ENCODE data around the gene FLT1.

FLT1 gene

GRCh38 chr13:28306325-28306724 is 188.6 kb downstream of the FLT1 start:
- Histone ChIP-seq H3K4me1 (ENCODE audit: control insufficient read depth, insufficient read depth, low read length) (no peaks in the 10 kb centered on the region), H3K9me3 (ENCODE audit: control insufficient read depth, insufficient read depth, low read depth, low read length) (no peaks in the 10 kb centered on the region), H3K36me3 (ENCODE audit: control insufficient read depth in 2 of 2, insufficient read depth in 1 of 2, low read length in 2 of 2) (peaks cover 0 to 7% of the 10 kb centered on the region in 2 experiments; a peak in 1 of 3 replicates), H3K4me3 (ENCODE audit: low read depth, low read length) (no peak overlapping the region), H3K27ac (ENCODE audit: extremely low read depth, low read depth, low read length) (no peak overlapping the region)
- CTCF ChIA-PET: no interaction called here
- no peak for TF ChIP-seq GLI2 (tag by site-specific recombination; IDR thresholded peaks at IDR 0.05; ENCODE audit: borderline replicate concordance, low read depth)
- TF ChIP-seq GLI4 (tag by site-specific recombination; IDR thresholded peaks at IDR 0.05): no peak
- no peak for TF ChIP-seq ZSCAN23 (tag by site-specific recombination; IDR thresholded peaks at IDR 0.05)
- TF ChIP-seq ZNF404 (tag by site-specific recombination; IDR thresholded peaks at IDR 0.05): no peak
- no peak for TF ChIP-seq ZNF211 (tag by site-specific recombination; IDR thresholded peaks at IDR 0.05; ENCODE audit: low read depth)
- TF ChIP-seq ZNF549 (tag by site-specific recombination; IDR thresholded peaks at IDR 0.05): no peak
- TF ChIP-seq SALL2 (tag by site-specific recombination; IDR thresholded peaks at IDR 0.05; ENCODE audit: borderline replicate concordance): no peak
- no peak for TF ChIP-seq BCL6B (tag by site-specific recombination; IDR thresholded peaks at IDR 0.05)
- TF ChIP-seq ZNF624 (tag by site-specific recombination; IDR thresholded peaks at IDR 0.05): no peak
- TF ChIP-seq ZNF560 (tag by site-specific recombination; IDR thresholded peaks at IDR 0.05; ENCODE audit: borderline replicate concordance): no peak
- no peak for TF ChIP-seq AEBP2 (tag by site-specific recombination; IDR thresholded peaks at IDR 0.05; ENCODE audit: borderline replicate concordance)
- no peak for TF ChIP-seq BCL11B (tag by site-specific recombination; IDR thresholded peaks at IDR 0.05; ENCODE audit: low read depth)
- TF ChIP-seq ZNF132 (tag by site-specific recombination; IDR thresholded peaks at IDR 0.05; ENCODE audit: borderline replicate concordance): no peak
- TF ChIP-seq ZNF704 (tag by site-specific recombination; IDR thresholded peaks at IDR 0.05): no peak
- no peak for TF ChIP-seq ZNF513 (tag by site-specific recombination; IDR thresholded peaks at IDR 0.05)
- no peak for TF ChIP-seq GFI1B (tag by site-specific recombination; IDR thresholded peaks at IDR 0.05)
- POLR2A ChIA-PET: no interaction called here

GRCh38 chr13:28301839-28302238 is 193.1 kb downstream of the FLT1 start:
- ChIA-PET POLR2A (no interaction called here), CTCF (interaction anchor here (0.6 kb wide), 1 partner anchor 16 kb away, joined by 3 read pairs; no protein-coding TSS in a partner anchor)
- Histone ChIP-seq H3K9me3 (ENCODE audit: control insufficient read depth, insufficient read depth, low read depth, low read length) (no peaks in the 10 kb centered on the region), H3K4me1 (ENCODE audit: control insufficient read depth, insufficient read depth, low read length) (no peaks in the 10 kb centered on the region), H3K4me3 (ENCODE audit: low read depth, low read length) (no peak overlapping the region), H3K27ac (ENCODE audit: extremely low read depth, low read depth, low read length) (no peak overlapping the region), H3K36me3 (ENCODE audit: control insufficient read depth in 2 of 2, insufficient read depth in 1 of 2, low read length in 2 of 2) (peaks cover 0 to 7% of the 10 kb centered on the region in 2 experiments; a peak in 1 of 3 replicates)
- TF ChIP-seq ZNF10 (tag by site-specific recombination; IDR thresholded peaks at IDR 0.05) (no peak), MEIS1 (CRISPR knock-in tag; IDR thresholded peaks at IDR 0.05; ENCODE audit: borderline replicate concordance) (no peak), ZEB2 (tag by site-specific recombination; IDR thresholded peaks at IDR 0.05) (no peak), ZSCAN18 (tag by site-specific recombination; IDR thresholded peaks at IDR 0.05) (no peak), ZNF148 (tag by site-specific recombination; IDR thresholded peaks at IDR 0.05; ENCODE audit: borderline replicate concordance) (no peak), BCL6B (tag by site-specific recombination; IDR thresholded peaks at IDR 0.05) (no peak), ZNF514 (tag by site-specific recombination; IDR thresholded peaks at IDR 0.05) (no peak), BCL11A (tag by site-specific recombination; IDR thresholded peaks at IDR 0.05; ENCODE audit: low read depth) (no peak), KLF7 (tag by site-specific recombination; IDR thresholded peaks at IDR 0.05; ENCODE audit: borderline replicate concordance) (no peak), ZNF132 (tag by site-specific recombination; IDR thresholded peaks at IDR 0.05; ENCODE audit: borderline replicate concordance) (no peak)
